Suppressor macrophage (primary cell): ENCODE data around the gene IL36RN.
A peak's percentile ranks its signal among the peaks of the same experiment; 100 is the strongest.

Source experiments
- DNase-seq, 4 experiments: peaks; one replicate each; pipeline ENCODE4 v3.0.0-alpha.2; 2020 to 2022
- total RNA-seq, 17 experiments: gene quantifications; one replicate each; lab custom pipeline; 2026; ENCODE audit warnings: mixed read lengths in 6 of 17, inconsistent platforms in 3 of 17; lab: John Stamatoyannopoulos, UW

Gene IL36RN
- total RNA-seq: 0.09 to 4.6 (median 0.91) reads per million in 17 experiments

DNA sequence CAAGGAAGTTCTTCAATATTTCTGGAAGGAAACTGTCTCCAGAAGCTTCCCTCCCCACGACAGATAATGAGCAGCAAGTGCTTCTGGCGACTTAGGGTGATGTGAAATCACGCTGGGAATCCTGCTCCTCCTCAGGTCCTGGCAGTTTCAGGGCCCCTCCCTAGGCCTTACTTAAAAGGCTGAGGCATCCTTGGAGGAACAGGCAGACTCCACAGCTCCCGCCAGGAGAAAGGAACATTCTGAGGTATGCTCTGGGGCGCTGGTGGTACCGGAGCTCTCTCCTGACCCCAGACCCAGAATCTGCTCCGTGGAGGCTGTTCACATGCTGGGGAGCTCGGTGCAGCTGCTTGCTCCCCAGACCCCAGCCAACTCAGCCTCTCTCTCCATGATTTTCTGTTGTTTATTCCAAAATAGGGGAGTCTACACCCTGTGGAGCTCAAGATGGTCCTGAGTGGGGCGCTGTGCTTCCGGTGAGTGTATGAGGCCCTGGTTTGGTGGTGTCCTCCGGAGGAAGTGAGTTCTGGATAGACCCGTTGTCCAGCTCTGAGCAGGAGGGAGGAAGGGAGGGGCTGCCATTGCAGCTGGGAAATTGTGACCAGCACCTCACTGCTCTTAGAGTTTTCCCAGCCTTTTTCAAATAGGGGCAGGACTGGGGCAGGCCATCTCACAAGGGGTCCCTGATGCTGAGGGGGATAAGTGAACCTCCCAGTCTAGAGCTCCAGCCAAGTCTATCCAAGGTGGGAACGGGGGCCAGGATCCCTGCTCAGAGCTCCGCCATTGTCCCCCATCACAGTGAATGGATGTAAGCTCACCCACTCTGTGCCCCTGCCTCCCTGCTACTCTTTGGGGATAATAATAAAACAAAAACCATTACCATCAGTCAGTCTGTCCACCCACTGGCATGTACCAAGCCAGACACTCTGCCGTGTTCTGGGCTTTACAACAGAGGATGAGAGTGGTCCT, at the start of gene IL36RN:
IL36RN (plus strand) TSS at position 201 of the 963 bp plus-strand sequence; CDS start at position 442, 241 bp downstream.
- no peak for DNase-seq

DNA sequence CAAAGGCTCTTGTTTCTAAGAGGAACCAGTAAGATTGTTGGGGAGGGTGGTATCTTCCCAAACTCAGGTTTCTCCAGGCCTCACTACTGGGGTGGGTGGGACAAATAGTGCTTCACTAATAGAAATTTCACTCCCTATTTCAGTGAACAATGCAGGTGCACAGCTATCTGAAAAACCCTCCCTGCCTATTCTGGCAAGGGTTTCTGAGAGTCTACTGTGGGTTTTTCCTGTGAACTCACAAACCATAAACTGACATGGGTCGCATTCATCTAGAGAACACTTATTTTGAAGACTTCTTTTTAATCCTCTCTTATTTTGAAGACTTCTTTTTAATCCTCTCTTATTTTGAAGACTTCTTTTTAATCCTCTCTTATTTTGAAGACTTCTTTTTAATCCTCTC, 49.4 kb upstream of the IL36RN start:
- no peak for DNase-seq

DNA sequence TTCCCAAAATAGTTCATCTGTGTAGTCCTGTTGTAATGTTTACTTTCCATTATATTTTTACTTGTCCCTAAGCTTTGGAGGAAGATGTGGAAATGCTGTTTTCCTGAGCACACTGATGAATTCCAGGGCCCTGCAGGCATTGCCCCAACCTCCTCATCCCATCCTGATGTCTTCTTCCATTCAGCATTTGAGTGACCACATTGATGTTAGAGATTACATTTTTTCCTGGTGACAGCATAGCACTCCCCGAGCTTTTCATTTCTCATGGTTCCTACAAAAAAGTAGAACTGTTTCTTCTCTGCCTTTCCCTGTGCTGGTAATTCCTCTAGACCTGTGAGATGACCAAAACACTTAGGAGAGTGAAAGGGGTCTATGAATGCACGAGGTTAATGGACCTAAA, 48.9 kb upstream of the IL36RN start:
- no peak for DNase-seq

DNA sequence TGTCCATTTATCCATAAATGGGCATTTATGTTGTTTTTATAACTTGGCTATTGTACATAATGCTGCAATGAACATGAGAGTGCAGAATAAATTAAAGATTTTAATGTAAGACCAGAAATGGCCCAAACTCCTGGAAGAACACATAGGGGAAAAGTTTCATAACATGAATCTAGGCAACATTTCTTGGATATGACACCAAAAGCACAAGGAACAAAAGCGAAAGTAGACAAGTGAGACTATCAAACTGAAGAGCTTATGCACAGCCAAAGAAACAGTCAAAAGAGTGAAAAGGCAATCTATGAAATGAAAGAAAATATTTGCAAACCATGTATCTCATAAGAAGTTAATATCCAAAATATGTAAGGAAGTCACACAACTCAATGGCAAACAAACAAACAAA, 47.9 kb upstream of the IL36RN start:
- no peak for DNase-seq

DNA sequence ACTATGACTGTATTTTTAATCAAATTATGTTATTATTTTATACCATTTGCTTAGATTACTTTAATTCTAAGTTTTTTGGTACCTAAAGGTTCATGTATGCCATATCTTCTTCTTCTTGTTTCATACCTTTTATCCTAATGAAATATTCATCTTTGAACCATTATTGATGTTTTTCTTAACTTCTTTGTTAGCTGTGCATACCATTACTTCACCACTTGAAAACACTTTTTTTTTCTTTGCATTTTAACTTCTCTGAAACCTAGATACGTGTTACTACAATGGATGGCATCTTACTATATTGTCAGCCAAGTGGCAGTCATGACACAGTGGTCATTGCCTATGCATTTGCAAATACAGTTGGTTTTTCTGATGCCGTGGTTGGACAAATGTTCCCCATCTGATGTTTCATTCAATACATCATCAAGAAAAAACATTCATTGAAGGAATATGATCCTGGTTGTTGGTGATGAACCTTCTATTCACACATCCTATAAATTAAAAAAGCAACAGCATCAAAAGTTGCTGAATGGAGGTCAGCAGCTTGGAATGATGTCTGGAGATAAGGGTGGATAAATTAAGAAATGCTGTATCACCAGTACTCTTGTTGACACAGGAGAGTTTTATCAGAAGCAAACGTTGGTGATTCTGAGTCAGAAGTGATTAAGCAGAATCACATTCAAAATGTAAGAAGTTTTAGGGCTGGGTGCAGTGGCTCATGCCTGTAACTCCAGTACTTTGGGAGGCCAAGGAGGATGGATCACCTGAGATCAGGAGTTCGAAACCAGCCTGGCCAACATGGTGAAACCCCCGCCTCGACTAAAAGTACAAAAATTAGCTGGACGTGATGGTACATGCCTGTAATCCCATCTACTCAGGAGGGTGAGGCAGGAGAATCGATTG, 46.3 kb upstream of the IL36RN start:
- no peak for DNase-seq

DNA sequence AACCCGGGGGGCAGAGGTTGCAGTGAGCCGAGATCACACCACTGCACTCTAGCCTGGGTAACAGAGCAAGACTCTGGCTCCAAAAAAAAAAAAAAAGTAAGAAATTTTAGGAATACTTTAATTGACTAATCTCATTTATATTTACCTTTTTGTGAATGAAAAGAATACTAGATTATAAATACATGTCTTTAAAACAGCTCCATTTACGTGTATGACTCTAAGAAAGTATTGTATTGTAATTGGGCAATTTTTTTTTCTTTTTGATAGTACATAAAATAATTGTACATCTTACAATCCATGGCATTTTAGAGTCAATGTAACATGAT, 45.7 kb upstream of the IL36RN start:
- DNase-seq: no peak

DNA sequence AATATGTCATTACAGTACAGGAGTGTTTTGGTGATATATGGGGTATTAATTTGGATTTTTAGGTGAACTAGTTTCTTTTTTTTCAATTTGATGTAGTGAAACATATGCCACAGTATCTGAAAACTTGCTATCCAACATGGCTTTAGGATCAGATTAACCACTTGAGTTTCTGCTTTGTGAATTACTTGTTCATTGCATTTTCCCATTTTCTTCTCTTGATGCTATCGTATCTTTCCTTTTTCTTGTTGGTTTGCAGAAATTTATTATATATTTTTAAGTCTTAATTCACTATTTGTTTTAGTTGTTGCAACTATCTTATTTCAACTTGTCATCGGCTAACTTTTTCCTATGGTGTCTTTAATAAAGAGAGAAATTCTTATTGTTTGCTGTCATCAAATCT, 44.9 kb upstream of the IL36RN start:
- no peak for DNase-seq

DNA sequence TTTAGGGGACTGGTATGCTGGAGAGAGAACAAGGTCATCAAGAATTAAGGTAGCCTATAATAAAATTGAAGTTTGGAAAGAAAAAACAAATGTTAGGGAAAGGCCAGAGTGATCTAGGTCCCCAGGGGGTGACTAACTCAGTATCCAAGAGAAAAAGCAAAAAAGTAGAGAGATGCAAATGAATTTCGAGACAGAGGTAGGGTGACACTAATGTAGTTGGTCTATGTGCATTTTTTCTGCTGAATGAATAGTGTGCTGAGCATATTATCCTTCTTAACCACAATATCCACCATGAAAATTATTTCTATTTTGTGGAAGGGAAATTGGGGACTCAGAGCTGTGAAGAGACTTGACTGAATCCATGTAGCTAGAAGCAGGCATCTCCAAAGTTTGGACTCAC, 44.0 kb upstream of the IL36RN start:
- no peak for DNase-seq

DNA sequence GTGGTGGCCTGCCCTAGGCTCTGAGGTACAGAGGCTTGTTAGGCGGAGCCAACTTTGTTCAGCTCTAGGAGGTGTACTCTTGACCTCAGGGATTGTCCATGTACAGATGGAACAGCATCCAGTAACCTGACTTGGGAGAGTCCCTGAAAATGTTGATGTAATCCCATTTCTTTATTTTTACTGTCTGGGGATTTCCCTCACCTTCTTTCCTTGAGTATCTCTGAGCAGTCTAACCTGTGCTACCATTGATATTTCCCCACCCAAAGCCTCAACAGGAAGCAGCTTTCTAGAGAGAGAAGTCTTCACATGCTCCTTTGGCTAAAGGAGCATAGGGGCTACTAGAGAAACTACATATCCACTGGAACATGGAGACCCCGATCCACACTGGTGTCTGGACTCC, 43.3 kb upstream of the IL36RN start:
- DNase-seq: no peak

DNA sequence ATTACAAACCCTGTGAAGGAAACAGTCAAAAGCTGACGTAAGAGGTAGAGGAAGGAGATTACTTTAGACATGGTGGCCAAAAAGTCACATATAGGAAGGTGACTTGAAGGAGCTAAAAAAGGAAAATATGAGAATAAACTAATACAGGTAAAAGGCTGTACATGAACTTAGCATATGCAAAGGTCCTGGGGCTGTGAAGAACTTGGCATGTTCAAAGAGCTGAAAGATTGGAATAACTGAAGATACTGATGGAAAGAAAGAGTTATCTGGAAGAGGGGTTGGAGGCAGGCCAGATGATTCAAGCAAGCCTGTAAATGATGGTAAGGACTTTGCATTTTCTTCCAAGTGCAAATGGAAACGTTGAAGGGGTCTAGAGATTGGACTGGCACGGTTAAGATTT, 40.5 kb upstream of the IL36RN start:
- DNase-seq: no peak

DNA sequence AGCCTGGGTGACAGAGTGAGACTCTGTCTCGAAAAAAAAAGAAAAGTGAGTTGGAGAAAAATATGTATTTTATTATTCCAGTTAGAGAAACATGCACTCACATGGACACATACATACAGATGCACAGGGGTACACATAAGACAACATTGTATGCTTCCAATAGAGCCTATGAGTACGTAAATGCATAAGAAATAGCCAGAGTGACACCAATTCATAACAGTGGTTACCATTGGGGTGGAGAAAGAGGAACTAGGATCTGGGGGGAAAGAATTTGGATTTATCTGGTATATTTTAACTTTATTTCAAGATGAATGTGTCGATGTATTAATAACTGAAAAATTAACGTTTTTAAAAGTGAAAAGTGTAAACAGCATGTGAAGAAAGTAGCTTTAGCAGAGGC, 37.7 kb upstream of the IL36RN start:
- DNase-seq: no peak

DNA sequence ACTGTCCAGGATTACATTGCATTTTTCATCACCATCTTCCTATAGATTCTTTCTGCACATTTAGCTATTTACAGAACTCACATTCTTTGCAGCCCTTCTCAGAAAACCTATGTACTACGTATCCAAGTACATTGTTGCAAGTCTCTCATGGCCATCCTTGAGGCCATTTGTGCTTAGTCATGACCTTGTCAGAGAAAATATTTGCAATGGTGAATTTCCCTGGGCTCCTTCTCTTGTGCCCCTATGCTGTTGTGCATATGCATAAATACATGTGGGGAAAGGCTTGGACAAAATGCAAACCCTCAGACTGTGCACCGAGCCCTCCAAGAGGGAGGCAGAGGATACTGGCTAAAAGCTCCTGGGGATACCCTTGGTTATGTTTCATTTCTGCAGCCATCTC, 34.2 kb upstream of the IL36RN start:
- no peak for DNase-seq

DNA sequence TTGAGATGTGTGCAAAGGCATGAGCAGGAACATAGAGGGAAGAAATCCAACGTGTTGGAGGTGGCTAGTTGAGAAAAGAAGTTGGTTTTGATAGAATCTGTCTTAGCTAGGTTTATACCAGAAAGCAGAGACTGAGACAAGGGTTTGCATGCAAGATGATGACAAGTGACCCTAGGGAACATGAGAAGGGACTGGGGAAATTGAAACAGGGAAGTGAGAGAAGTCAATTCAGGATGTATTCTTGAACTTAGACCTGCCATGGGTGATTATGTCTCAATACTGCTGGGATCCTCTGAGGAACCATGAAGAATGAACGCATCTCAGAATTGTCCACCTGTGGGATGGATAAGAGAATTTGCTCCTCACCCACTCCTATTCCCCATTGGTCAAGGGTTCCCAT, 33.3 kb upstream of the IL36RN start:
- DNase-seq: peak; percentile 21 to 70 (median 47)

DNA sequence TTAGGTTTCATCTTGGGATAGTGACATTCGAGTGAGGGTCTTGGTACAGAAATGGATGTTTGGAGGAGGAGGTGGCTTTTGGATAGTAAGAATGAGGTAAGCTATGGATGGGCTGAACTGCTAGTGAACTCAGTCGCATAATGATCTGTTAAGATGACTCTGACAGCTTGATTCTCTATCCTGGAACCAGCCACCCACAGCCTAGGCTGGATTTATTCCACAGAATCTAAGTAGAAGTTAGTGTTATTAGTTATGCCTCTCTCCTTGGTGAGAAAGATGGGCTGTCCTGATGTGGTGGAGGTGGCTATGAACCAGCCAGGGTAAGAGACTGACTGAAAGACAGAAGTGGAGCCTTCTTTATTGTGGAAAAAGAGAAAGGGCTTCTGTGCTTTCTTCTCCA, 31.3 kb upstream of the IL36RN start:
- no peak for DNase-seq

DNA sequence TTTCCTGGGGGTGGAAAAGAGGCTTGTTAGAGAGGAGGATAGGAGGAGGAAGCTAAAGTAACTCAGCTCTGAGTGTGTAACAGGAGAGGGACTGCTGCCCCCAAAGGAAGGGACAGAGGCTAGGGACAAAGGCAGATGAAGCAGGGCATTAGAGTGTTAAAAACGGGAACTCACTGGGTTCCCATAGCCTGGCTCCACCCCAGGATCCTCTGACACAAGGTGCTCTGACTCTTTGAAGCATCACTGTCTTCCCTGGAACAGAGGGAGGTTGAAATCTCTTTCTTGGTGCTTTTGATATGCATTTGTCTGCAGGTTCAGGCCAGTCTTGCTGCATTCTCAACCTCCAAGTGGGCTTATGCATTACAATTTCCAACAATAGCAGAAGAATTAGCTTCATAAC, 30.9 kb upstream of the IL36RN start:
- DNase-seq: peak; percentile 16 to 35 (median 29)

DNA sequence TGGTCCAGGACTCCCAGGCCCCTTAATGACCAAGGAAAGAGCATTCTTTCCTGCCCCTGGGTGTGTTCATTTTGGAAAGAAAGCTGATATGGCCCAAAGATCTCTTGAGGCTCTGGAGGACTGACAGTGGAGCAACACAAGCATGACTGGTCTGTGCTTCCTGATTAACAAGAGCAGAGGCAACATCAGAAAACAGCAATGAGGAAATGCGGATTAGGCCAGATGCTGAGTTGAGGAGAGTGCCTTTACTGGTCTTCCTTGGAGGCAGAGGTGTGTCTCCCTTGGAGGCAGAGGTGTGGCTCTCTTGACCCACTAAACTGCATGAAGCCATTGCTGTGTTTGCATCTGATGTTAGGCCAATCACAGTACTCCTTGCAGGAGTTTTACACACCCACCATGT, 26.3 kb upstream of the IL36RN start:
- DNase-seq: peak; percentile 23 to 52 (median 42)

DNA sequence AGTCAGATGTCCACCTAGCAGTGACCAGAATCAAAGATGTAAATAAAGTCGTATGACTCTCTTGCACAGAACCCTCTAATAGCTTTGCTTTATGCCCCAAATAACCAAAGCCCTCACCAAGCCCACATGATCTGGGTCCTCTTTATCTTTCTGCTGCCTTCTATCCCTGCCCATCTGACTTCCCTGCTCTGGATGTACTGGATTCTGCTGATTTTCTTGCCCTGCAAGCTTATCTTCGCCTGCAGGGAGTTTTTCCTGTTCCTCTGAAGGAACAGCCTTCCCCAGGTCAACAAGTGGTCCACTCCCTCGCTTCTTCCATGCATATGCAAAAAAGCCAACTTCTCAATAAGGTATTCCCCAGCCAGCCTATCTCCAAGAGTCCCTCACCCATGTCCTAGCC, 25.0 kb upstream of the IL36RN start:
- no peak for DNase-seq

DNA sequence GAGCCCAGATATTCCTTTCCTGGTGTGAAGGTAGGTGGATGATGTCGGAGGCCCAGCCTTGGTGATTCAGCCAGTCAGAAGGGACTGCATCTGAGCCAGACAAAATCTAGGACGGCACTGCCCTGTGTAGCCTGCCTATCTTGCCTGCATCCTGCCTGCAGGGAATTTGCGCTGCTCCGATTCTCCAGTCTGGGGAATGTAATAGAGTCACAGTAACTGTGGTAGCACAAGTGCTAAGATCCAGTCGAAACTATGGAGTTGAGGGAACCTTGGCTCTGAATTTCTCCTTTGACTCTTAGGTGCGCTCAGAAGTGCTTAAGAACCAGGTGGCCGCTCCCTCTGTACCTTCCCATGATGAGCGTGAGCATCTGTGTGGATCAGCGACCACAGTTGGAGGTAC, 22.2 kb upstream of the IL36RN start:
- DNase-seq: no peak

DNA sequence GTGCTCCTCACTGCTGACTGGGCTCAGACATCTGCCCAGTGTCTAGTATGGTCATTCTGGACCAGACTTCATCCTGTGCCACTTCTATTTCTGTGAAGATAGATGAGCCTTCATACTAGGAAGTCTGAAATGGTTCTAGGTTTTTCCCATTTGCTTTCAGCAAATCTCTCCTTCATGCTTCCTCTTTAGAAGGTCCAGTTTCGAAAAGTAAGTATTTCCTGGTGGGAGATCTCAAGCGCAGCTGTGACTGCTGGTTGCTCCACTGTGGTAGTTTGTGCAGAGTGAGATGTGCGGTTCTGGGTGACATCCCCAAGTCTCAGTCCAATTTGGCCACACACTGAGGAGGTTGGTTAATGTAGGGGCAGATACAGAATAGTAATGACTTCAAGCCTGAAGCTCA, 20.7 kb upstream of the IL36RN start:
- peak in 3 of 4 experiments; percentile 34 to 51 (median 41) for DNase-seq

DNA sequence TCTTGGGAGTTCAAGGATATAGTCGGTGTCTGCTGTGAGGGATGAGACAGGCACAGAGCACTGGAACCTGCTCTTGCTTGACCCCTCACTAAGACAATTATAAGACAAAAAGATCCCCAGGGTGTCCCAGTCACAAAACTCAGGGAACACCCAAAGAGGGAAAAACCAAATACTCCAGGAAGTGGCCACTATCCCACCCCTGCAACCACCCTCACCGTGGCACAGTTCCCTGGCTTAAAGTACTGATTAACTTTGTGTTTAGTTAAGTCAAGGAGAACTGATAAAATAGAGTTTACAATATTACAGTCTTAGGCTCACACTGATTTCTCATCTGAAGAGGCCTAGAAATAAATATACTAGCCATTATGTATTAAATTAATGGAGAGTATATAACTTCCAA, 19.8 kb upstream of the IL36RN start:
- no peak for DNase-seq

DNA sequence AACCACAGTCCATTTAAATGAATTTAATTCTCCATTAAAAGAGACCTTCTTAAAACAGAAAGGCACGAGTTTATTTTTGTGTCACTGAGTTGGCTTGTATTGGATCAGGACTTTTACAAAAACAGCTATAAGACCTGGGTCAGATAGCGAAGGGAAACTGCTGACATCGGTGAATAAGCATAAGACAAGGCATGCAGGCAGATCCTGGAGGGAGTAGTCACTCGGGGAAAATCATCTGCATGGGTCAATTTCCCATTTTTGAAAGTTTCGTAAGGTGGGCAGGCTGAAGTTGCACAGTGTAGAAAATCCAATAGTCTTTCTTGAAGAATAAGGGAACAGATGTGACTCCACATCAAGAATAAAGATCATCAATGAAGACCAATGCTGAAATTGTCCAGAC, 19.3 kb upstream of the IL36RN start:
- peak in 3 of 4 experiments; percentile 31 to 68 (median 52) for DNase-seq

DNA sequence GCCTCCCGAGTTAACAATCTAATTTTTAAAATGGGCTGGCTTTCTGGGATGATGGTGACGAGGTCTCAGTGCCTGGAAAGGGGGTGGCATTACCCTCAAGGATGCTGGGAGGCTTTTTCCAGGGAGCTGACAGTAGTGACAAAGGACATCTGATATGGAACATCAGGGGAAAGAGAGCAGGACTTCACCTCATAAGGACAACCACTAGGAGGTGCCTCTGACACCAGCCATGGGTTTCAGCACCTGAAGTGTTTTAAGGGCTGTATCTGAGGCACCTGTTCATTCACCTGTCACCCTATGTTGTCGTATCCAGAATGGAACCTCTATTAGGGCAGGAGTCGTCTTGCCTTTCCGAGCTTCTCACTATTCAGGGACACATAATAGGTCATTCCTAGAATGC, 17.1 kb upstream of the IL36RN start:
- DNase-seq: no peak

DNA sequence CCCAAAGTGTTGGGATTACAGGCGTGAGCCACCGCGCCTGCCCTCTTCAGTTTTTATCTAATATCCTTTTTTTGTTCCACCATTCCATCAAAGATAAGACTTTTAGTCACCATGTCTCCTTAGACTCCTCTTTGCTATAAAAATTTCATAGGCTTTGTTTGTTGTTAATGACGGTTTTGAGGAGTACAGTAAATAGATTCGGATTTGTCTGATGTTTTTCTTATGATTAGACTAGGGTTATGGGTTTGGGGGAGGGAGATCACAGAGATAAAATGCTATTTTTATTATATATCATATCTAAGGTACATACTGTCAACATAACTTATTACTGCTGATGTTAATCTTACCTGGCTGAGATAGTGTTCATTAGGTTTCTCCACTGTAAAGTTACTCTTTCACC, 12.5 kb upstream of the IL36RN start:
- DNase-seq: no peak
